NAMALWA (cell line): ENCODE measurements around the gene TOX2.

Experiments used
- DNase-seq: peaks from one replicate; pipeline ENCODE4 v3.0.0-alpha.2; 2015; ENCODE audit warnings: low spot score

The TOX2 gene

DNA sequence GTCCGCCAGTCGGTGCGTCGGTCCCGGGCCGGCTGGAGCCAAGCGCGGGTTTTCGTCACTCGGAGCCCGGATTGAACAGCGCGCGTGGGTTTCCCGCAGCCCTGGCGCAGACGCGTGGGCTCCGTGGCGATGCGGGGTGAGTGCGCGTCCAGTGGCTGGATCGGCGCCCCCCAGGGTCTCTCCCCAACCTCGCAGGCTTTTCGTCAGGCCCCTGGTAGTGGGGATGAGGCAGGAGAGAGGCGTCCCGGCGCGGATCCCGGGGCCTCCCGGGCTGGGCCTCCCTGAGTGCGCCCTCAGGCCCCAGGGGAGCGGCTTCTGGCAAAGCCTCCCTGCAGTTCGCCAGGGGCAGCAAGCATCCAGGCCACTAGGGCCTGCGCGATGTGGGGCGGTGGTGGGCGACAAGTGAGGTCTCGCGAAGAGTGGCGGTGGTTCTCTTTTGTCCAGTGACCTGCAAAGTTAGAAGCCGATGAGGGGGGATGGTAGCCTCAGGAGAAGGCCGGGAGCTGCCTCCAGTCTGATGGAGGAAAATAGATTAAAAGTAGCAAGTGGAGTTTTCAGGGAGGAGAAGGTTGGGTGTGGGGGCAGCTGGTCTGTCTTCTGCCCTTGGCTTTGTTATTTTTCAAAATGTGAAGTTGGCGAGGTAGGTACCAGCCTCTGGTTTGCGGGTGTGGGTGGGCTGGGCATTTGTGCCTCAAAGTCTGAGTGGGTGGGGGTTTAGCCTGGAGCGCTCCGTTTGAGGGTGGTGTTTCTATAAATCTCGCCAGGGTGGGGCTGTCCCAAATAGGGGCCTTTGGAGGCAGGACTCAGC lies 1.6 kb downstream of the TOX2 start:
- no peak for DNase-seq

DNA sequence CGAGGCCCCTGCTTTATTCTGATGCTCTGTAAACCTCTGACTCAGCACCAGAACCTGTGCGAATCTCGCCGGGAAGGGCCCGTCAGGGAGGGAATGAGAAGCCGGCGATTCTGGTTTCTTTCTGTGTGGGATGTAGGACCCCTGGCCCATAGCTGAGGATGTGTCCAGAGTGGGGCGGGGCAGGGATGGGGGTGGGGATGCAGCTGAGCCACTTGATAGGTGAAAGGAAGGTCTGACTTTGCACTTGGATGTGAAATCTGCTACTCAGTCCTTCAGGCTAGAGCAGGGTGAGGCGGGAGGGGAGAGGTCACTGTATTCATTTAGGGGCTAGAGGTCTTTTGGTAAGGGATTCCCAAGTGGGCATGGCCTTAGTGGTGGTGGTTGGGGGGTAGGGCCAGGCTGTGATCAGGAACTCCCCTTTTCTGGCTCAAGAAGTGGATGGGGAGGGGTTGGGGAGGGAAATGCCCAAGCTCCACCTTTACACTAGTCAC lies 2.3 kb downstream of the TOX2 start:
- DNase-seq, result no peak

DNA sequence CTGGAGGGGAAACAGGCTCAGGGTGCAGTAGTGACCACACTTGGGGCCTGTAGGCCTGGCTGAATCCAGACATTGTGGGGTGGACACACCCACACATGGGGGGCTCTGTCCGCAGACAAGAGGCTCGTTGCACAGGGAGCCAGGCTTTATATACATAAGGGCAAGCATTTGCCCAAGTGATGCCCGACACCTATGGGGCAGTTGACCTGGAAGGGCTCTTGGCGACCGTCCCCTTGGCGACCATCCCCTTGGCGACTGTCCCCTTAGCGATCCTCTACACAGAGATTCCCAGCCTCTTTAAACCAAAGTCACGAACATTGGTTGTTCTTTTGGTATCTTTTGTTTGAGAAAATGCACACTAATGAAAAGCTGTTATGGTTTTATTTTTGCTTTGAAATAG lies 2.7 kb downstream of the TOX2 start:
- no peak for DNase-seq

DNA sequence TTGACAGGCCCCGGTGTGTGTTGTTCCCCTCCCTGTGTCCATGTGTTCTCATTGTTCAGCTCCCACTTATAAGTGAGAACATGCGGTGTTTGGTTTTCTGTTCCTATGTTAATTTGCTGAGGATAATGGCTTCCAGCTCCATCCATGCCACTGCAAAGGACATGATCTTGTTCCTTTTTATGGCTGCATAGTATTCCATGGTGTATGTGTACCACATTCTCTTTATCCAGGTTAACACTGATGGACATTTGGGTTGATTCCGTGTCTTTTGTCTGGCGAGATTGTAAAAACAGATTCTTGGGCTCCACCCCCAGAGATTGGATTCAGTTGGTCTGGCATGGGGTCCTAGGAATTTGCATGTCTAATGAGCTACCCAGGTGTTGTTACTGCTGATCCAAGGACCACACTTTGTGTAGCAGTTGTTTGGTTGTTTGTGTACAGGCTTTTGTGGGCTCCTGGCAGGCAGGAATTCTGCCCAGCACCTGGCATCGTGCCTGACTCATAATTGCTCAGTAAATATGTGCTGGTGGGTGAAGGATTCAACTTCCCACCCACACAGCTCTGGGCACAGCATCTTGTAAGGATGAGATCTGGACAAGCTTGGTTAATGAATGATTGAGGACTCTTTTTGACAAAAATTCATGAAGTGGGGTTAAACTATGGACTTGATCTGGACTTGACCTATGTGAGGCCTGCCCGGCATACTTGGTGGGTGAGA lies 5.2 kb downstream of the TOX2 start:
- DNase-seq, result no peak

DNA sequence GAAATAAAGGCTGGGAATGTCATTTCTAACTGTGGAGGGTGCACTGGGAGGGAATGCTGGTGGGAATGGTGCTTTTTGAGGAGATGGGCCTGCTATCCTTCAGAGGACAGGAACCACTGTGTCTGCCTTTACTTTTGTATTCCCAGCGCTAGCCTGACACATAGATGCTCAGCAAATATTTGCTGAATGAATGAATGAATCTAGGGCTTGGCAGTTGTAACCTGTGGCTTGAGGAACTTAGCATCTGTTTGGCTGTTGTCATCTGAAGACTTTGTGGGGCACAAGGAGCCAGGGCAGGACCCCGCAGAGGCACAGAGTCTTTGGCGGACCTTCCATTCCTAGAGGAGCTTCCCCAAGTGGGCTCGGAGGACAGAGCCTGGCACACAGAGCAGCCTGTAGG lies 6.1 kb downstream of the TOX2 start:
- DNase-seq, result no peak

DNA sequence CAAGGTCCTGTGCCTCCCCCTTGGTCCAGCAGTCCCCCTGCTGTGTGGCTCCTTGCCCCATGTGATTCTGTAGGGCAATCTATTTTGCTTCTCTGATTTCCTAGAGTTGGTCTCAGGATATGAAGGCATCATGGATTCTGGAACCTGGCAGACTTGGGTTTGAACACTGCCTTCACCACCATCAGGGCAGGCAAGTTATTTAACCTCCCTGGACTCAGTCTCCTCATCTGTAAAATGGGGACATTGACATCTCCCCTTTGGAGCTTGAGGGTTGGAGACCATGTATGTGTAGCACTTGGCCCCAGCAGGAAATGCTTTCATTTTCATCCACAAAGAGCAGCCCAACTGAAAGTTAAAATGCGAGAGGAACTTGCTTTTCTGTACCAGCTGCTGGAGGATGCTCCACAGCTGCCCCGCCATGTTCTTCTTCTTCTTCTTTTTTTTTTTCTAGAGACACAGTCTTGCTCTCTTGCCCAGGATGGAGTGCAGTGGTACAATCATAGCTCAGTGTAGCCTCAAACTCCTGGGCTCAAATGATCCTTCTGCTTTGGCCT lies 6.7 kb downstream of the TOX2 start:
- DNase-seq, result no peak

DNA sequence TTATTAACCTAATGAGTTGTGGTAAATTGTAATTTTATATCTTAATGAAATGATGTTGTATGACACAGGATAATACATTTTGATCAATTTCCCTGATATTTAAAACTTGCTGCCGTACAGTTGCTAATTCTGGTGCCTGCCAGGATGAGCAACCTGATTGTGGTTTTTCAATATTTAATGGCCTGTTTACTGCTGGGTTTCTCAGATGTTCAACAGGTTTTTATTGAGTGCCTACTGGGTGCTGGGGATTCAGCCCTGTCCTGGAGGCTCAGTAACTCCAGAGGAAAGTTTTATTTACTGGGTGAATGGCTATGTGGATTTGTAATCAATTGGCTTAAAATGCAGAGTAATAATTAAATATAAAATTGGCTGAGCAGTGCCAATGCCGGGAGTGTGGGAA lies 8.0 kb downstream of the TOX2 start:
- DNase-seq, result no peak

DNA sequence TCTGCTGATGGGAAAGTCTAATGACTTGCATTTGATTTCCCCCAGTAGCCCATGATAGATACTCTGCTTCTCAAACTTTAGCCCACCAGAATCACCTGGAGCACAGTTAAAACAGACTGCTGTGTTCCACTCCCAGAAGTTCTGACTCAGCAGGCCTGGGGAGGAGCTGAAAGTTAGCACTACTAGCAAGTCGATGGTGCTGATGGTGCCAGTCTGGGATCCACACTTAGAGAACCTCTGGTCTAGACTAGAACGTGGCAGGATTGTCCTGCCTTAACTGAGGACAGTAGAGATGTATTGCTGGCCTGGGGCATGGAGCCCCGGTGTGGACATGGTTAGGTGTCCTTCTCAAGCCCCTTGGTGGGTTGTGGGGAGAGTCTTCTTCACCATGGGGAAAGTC lies 8.7 kb downstream of the TOX2 start:
- no peak for DNase-seq

DNA sequence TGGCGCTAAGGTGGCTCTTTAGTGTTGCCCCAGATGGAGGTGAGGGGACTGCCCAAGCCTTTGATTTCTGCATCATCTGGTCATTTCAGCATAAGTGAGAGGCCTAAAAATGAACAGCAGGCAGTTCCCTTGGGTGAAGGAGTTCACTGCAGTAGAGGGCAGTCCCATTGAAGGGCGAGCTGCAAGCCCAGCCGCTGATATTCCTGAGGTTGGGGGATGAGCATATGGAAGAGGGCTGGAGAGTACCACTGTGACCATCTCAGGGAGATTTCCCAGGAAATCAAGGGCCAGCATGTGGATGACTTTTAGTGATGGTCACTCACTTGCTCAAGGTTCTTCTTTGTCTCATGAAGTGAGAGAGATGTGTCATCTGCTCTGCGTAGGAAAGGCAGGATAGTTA lies 9.3 kb downstream of the TOX2 start:
- no peak for DNase-seq

DNA sequence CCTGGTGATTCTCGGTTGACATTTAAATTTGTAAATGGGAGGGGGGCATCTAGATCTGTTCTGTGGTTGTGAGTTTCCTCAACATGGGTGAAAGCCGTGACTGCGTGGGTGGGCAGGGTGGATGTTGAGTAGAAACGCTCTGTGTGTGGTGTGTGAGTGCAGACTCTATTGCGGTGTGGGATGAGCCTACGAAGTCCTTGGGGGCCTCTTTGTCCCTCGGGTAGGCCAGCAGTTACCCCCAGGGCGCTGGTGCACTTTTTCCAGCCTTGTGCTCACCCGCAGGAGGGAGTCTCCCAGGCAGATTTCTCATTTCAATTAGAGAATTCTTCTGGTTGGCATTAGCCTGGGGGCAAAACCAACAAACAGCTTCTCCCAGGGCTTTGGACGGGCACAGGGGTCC lies 10.6 kb downstream of the TOX2 start:
- no peak for DNase-seq

DNA sequence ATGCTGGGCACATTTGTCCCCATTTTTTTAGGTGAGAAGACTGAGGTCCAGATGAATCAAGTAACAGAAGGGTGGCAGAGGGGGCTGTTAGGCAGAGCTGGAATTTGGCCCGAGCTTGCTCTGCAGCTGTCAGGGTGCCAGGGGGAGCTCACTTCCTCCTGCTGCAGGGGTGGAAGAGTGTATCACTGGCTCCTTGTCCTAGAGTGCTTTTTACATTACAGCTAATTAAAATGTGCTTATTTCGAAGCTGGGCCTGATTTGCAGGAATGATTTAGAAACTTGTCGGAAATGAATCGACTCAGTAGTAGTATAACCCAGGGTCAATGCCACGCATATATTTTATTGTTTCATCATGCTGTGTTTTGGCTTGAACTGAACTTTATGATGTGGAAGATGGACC lies 11.1 kb downstream of the TOX2 start:
- peak; percentile 6 for DNase-seq

DNA sequence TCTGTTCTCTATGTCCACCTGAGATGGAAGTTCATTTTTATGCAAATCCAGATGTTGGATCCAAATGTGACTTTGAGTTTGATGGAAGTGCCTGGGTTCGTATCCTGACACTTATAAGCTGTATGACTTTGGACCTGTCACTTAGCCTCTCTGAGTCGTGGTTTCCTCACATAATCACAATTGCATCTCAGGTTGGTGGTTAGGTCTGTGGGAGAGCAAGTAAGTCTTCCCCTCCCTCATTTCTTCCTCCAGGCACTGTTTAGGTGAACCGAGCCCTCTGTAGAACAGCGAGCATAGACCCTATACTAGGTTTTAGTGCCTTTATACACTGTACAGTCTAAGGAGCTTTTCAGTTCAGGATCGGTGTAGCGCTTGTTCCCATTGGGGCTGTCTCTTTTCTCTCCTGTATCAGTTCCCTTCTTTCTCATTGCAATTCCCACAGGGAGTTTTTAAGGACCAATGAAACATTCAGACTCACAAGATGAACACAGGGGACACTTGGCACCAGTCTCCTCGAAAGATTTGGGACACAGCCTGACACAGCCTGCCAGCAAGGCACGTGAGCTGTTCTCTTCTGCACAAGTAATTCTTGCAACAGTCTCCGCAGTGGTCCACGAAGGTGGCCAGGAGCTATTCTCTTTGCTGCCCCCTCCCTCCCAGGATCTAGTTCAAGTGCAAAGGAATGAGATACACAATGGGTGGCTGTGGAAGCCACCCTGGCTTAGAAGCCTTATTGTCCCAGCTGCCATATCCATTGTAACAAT lies 11.8 kb downstream of the TOX2 start:
- no peak for DNase-seq

DNA sequence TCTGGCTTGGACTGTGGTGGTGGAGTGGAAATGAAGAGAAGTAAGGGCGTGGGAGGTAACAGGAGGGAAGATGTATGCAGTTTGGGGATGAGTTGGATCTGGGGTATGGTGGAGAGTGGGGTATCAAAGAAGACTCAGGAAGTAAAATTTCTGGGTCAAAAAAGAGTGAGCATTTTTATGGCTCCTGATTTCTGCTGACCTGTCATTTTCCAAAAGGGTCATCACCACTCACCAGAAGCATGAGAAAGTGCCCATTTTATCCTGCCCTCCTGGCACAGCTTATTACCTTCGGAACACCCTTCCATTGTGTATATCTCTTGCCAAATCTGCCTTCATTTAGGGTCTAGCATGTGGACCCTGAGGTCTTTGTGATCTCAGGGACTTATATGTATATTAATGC lies 17.3 kb downstream of the TOX2 start:
- no peak for DNase-seq

DNA sequence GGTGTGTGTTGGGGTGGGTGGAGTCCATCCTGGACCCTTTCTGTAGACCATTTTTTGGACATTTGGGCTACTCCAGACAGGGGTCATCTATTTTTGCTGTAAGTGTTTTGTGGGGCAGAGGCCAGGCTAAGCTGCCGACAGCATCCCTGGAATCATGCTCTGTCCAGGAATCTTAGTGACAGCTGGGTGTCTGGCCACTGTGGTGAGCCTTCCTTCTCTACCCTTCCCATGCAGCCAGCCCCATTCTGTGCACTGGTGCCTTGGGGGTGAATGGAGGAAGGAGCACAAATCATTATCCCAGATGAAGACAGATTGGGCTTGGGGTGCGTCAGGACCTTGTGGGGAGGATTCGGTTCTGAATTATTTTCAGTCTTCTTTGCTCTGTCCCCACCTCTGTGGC lies 20.2 kb downstream of the TOX2 start:
- DNase-seq, result no peak

DNA sequence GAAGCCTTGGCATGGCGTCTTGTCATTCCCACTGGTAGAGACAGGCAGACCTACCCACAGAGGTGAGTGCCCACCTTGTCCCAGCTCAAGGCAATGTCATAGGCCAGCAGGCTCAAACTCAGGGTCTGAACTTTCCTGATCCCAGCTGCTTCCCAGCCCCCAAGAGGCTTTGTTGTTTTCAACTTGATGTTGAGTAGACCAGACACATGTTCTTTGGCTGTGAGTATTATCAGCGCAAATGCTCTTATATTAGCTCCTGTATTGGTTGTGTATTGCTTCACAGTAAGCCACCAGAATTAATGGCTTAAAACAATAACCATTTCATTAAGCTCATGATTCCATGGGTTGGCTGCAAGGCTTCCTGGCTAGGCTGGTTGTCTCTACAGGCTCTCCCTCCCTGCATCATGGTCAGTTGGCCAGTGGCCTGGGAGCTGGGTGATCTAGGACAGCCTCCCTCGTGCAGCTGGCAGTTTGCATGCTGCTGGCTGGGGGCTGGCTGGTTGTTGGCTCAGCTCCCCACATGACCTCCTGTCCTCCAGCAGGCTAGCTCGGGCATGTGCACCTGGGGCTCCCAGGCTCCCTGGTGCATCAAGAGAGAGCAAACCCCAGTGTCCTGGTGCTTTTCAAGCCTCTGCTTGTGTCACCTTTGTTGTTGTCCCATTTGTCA lies 21.6 kb downstream of the TOX2 start:
- no peak for DNase-seq

DNA sequence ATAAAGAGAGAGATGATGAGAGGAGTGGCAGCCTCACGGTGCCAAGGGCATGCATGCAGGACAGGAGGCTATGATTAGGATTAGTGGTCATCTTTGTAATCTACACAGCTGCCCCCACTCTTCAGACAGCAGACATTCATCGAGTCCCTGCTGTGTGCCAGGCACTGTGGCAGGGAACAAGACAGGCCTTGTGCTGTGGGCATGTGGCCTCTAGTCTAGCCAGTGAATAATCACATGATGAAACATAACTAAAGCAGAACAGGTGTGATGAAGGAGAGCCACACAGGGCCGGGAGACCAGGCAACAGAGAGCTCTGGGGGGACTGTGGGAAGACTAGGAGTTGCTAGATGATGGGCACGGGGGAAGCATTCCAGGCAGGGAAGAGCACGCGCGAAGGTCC lies 22.2 kb downstream of the TOX2 start:
- DNase-seq, result no peak

DNA sequence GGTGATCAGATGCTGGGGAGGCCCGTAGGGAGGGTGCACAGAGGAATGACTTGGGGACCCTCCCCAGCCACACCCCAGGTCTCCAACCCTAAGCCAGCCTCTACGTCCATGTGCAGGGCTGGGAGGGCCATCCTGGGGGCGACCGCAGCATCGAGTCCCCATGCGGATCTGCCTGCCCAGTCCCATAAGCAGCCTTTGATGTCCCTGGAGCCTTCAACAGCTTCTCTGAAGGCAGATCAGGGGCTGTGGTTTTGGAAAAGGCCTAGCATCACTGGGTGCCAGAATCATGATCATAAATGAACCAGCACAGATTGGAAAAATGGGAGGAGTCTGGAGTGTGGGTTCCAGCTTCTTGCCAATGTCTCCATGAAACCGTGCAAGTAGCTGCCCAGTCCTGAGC lies 22.9 kb downstream of the TOX2 start:
- no peak for DNase-seq

DNA sequence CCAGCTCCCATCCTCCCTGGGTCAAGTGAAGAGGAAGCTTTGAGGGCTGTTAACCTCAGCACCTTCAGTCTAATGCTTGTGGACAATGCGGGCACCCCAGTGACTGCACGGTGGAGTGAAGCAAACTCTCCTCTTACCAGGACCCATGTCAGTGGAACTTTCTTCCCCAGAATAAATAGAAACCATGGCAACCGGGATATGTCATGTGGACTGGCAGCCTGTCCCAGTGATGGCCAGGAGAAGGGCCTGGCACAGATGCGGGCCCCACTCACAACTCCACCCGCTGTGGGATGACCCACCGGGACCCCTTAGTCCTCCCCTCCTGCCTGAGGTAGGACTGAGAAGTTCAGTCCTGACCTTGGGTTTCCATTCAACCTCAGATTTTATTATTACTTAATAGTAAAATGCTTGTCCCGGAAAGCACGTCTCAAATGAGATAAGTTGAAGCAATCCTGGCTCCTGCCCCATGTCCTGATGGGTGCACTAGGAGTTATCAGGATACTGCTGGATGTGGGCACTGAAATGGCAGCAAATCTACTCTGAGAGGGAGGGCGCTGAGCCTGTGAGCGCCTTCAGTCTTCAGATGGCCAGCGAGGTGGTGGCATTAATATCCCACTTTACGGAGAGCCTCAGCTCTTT lies 23.5 kb downstream of the TOX2 start:
- no peak for DNase-seq

DNA sequence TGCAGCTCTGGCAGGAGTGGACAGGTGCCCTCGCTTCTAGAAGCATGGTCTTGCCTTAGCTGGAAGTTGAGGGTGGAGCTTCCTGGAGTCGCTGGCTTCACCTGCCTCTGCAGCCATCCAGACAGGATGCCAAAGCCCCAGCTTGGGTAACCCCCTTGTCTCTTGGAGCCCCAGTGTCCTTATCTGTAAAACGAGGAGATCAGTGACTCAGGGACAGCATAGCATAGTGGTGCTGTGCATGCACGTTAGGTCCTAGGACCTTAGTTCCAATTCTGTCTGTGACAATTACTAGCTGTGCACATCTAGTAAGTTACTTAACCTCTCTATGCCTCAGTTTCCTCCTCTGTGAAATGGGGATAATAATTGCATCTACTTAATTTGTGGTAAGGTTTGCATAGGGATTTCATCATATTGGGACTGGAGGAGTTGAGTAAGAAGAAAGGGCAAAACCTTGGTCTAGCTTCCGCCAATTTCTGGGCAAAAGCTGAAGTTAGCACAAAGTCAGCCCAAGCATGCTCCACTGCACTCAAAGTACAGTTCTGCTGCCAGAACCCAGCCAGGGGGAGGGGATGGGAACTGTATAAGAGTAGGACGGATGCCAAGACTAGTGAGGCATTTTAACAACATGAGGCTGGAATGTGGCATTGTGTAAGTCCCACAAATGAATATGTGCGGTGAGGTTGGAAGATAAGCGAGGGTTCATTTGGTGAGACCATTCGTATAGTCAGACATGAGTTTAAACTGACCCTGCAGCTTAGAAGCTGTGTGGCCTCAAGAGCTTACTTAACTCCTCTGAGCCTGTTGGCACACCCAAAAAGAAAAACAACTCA lies 24.5 kb downstream of the TOX2 start:
- DNase-seq, result no peak

DNA sequence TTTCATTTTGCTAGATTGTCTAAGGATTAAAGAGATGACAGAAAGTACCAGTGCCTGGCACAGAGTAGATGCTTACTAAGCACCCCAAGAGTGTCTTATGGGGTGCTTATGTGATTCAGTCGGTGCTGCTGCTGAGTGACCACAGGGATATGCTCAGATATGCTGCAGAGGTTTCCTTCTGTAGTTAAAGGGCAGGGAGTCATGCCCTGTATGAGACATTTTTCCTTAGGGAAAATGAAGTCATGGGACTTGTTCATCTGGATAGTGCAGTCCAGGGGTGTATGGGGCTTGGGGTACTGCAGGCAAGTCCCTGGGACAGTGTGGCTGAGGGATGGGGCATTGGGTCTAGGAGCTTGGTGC lies 25.1 kb downstream of the TOX2 start:
- DNase-seq, result no peak
